Suppressor macrophage (primary cell): ENCODE results near the gene AP5Z1.

Experiments
- DNase-seq, 4 experiments: peaks; one replicate each; pipeline ENCODE4 v3.0.0-alpha.2; 2020 to 2022

Gene AP5Z1

GRCh38 chr7:4803397-4804241, 28.2 kb downstream of the AP5Z1 start:
- DNase-seq: no peak

DNA sequence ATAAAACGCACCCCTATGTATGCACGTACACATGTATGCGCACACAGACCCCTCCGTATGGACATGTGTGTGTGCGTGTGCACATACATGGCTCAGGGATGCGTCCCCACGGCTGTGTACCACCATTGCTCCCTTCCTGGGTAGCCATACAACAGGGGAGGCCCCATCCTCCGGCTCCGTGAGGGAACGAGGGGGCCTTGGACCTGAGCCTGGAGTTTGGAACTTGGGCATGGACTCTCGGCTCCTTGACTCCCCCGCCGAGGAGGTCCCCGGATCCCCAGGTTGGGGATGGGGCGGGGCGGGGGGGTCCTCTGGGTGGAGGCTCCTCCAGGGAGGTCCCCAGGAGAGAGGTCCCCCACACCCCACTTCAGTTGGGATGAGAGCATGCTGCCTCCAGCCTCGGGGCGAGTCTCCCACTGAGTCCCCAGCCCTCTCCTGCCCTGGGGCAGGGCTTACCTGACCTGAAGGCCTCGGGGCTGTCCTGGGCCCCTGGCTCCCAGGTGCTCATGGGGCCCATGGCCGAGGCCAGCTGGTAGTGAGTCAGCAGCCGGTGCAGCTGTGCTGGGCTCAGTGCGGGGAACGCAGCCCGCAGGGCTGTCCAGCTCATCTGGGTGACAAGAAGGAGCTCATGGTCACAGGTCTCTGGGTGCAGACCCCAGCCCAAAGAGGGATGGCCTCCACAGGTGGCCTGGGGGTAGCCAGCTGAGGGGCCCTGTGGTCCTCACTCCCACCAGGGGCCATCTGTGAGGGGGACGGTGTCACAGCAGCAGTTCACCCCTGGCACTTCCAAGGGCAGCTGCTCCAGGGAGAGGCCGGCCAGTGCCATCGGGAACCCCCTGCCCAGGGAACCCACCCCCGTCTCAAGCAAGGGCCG, 29.9 kb downstream of the AP5Z1 start:
- DNase-seq: no peak

- DNase-seq: no peak
Observed at GRCh38 chr7:4805984-4806300, 30.5 kb downstream of the AP5Z1 start.

DNA sequence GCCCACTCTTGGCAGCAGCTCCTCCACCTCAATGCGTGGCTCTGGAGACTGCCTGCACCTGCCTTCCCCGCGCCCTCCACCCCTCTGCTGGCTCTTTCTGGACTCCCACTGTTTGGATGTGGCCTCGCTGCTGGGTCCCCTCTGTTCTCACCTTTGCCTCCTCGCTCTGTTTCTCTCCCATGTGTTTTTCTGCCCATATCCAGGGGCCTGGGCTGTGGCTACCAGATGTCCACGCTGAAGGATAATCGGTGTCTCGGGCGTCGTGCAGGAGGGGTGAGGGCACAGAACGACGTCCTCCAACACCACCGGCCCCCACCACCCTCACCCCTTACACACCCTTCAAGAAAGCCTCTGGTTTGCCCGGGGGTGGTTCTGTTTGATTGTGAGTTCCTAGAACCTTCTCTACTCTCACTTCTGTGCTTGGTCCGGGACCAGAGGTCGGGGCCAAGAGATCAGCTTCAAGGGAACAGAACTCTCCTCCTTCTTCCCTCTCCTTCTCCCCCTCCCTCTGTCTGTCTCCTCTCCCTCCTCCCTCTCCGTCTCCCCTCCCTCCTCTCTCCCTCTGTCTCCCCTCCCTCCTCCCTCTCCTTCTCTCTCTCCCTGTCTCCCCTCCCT, 31.7 kb downstream of the AP5Z1 start:
- no peak for DNase-seq

DNA sequence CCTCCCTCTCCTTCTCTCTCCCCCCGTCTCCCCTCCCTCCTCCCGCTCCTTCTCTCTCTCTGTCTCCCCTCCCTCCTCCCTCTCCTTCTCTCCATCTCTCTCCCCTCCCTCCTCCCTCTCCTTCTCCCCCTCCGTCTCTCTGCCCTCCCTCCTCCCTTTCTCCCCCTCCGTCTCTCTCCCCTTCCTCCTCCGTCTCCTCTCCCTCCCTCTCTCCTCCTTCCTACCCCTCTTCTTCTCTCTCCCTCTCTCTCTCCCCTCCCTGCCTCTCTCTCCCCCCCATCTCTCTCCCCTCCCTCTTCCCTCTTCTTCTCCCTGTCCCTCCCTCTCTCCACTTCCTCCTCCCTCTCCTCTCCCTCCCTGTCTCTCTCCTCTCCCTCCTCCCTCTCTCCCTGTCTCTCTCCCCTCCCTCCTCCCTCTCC, 32.2 kb downstream of the AP5Z1 start:
- DNase-seq: no peak

GRCh38 chr7:4808026-4808425, 32.6 kb downstream of the AP5Z1 start:
- no peak for DNase-seq

DNA sequence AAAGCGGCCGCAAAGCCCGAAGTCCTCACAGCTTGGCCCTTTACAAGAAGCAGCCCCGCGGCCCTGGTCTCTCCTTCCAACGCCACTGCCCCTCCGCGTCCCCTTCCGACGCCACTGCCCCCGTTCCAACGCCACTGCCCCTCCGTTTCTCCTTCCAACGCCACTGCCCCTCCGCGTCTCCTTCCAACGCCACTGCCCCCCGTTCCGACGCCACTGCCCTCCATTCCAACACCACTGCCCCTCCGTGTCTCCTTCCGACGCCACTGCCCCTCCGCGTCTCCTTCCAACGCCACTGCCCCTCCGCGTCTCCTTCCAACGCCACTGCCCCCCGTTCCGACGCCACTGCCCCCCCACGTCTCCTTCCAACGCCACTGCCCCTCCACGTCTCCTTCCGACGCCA, 33.1 kb downstream of the AP5Z1 start:
- no peak for DNase-seq

DNA sequence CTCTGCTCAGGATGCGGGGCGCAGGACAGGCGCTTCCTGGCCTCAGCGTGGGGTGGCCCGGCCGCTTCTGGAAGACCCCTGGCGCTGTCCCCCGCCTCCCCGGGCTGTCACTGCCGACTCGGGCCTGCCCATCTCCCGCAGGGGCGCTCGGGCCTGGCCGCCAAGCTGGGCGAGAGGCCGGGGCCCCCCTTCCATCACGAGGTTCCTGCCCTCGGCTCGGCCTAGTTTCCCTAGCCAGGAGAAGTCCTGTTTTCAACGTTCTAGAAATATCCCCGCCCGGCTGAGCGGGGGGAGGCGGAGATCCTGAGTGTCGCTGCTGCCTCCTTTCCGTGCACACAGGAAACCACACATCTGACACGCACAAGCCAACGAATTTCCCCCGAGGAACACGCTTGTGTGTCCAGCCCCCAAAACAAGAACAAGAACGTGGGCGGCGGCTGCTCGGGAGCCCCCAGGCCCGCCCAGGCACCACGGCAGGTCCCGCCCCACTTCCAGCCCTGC, 33.7 kb downstream of the AP5Z1 start:
- DNase-seq: peak; percentile 31 to 58 (median 50)

DNA sequence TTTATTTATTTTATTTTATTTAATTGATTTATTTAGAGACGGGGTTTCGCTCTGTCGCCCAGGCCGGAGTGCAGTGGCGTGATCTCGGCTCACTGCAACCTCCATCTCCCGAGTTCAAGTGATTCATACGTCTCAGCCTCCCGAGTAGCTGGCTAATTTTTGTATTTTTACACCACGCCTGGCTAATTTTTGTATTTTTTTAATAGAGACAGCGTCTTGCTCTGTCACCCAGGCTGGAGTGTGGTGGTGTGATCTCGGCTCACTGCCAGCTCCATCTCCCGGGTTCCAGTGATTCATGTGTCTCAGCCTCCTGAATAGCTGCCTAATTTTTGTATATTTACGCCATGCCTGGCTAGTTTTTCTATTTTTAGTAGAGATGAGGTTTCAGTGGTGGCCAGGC, 34.2 kb downstream of the AP5Z1 start:
- no peak for DNase-seq

DNA sequence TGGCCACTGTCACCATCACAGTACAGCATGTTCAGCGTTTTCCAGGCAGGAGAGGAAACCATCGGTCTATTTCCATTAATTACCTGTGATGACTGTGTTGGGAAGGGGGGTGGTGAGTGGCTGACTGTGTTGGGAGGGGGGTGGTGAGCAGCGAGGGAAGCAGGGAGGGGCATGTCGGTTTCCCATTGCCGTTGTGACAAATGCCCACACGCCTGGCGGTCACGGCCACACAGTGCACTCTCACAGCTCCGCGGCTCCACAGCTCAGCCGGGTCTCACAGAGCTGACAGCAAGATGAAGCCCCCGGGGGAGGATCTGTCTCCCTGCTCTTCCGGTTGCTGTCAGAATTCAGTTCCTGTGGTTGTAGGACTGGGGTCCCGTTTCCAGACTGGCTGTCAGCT, 39.0 kb downstream of the AP5Z1 start:
- DNase-seq: no peak

DNA sequence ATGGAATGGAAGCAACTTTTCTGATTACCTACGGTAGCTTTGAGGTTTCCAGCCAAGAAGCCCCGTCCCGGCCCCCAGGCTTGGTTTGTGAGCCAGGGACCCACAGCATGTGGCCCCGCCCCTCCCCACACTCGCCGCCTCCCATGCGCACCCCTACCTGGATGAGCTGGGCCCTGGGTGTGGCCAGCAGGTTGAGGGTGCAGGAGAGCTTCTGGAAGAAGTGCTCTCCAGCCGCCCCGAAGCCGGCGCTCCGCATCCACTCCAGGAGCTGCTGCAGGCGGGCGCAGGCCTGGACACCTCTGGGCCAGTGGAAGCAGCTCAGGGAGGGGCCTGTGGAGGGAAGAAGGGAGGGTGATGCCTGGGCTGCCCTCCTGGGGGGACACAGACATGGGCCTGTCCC, 39.7 kb downstream of the AP5Z1 start:
- no peak for DNase-seq

- no peak for DNase-seq
Observed at GRCh38 chr7:4815609-4816418, 40.4 kb downstream of the AP5Z1 start.

- no peak for DNase-seq
Observed at GRCh38 chr7:4816419-4817080, 41.1 kb downstream of the AP5Z1 start.

DNA sequence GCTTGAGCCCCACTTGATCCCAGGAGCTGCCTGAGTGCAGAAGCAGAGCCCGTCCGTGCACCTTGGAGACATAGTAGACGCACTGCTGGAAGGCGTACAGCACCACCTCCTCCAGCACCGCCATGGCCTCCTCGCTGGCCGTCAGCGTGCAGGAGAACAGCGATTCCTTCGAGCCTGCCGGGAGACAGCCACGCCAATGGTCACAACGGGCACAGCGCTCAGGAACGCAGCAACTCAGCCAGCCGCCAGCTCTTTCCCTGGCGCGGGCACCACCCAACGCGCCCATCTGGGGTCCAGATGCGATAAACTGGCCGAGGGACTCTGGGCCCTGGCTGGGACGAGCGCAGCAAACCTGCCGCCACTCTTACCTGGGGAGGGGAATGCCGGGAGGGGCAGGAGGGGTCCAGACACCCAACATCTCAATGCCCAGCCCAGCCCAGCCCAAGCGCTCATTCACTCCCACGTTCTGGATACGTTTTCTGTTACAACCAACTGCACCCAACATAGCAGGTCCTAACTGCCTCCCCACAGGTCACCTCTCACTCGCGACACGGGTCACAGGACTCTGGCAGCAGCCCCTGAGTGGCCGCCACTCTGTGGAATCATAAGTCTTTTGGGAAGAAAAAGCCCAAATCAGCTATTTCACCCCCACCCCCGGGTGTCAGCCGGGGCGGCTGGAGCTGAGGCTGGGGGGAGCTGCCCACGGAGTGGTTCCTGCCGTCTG, 41.9 kb downstream of the AP5Z1 start:
- no peak for DNase-seq

- DNase-seq: no peak
Observed at GRCh38 chr7:4818000-4818794, 42.8 kb downstream of the AP5Z1 start.

GRCh38 chr7:4819560-4820404, 44.4 kb downstream of the AP5Z1 start:
- DNase-seq: no peak

GRCh38 chr7:4820405-4820966, 45.1 kb downstream of the AP5Z1 start:
- DNase-seq: no peak

DNA sequence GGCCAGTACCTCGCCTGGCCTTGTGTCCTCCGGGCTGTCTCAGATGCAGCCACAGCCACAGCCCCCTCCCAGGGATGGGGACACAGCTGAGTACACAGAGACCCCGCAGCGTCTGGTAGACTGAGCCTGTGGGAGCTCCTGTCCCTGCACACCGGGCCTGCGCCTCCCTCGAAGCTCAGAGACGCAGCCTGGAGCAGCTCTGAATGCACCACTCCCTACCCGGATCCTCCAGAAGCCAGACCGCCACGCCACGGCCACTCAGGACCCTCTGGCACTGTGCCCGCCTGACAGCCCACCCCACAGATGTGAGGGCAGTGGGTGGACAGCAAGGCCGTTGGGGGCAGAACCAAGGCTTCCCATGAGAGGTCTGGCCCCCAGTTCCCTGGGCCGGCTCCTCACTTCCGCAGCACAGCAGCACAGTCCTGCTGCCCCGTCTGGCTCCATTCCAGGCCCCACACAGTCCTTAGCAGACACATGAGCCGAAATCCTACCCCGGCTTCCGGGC, 45.6 kb downstream of the AP5Z1 start:
- no peak for DNase-seq

- no peak for DNase-seq
Observed at GRCh38 chr7:4822677-4823076, 47.3 kb downstream of the AP5Z1 start.
